Esophagus (tissue), 2 donors: ENCODE measurements around the gene ACOT7. TPM values are rescaled to one million over a fixed set of nuclear protein-coding genes. Genes with fewer than 3 reads are reported as not detected.
A peak's percentile ranks its signal among the peaks of the same experiment; 100 is the strongest.

Experiments used
- H3K27ac ChIP-seq, 2 donors: one replicate each; pipeline ENCODE4 v1.5.1; 2013; ENCODE audit warnings: low read depth in 2 of 2, mild to moderate bottlenecking in 2 of 2, inconsistent platforms in 1 of 2, low read length in 1 of 2, moderate library complexity in 1 of 2
- H3K27me3 ChIP-seq, 2 donors: one replicate each; pipeline ENCODE4 v1.6.1; 2013; ENCODE audit warnings: low read length in 2 of 2, control low read depth in 1 of 2, mild to moderate bottlenecking in 1 of 2; ENCODE audit not compliant: insufficient read depth in 2 of 2, control insufficient read depth in 1 of 2
- H3K36me3 ChIP-seq, 2 donors: one replicate each; pipeline ENCODE4 v1.6.1; 2013; ENCODE audit warnings: low read length in 1 of 2; ENCODE audit not compliant: control insufficient read depth in 2 of 2, insufficient read depth in 2 of 2
- H3K4me1 ChIP-seq, 2 donors: one replicate each; pipeline ENCODE4 v1.6.1; 2013; ENCODE audit warnings: low read length in 1 of 2; ENCODE audit not compliant: control insufficient read depth in 2 of 2, insufficient read depth in 2 of 2
- H3K4me3 ChIP-seq, 2 donors: one replicate each; pipeline ENCODE4 v1.5.1; 2013; ENCODE audit warnings: low read length in 2 of 2, mild to moderate bottlenecking in 2 of 2, low read depth in 1 of 2, moderate library complexity in 1 of 2
- H3K9me3 ChIP-seq, 2 donors: one replicate each; pipeline ENCODE4 v1.6.1; 2013; ENCODE audit warnings: mild to moderate bottlenecking in 2 of 2, low read depth in 1 of 2, low read length in 1 of 2, moderate library complexity in 1 of 2; ENCODE audit not compliant: control insufficient read depth in 2 of 2, insufficient read depth in 1 of 2
- WGBS, 2 donors: extraction: QIAGEN DNeasy Blood & Tissue Kit; methylation state at CpG; one replicate each; pipeline ENCODE4 v1.1.7; 2013; 5-methylcytosine and 5-hydroxymethylcytosine counted together
- polyA plus RNA-seq, 2 donors: library from polyadenylated mRNA; stranded (reverse); fragments of 200-250 nt; gene quantifications; one replicate each; pipeline ENCODE4 v1.2.3, GENCODE V29; 2013
- donor health status: healthy with polysubstance abuse.
- donor health status: Bipolar disorder and iron deficiency.

ACOT7 gene
- polyA plus RNA-seq, 2 donors = 12.3 to 39.7 TPM

- Histone ChIP-seq H3K4me1 (peaks cover 4 to 19% of the 10 kb centered on the region in 2 donors), H3K36me3 (no peaks in the 10 kb centered on the region), H3K27me3 (no peaks in the 10 kb centered on the region), H3K4me3 (peak overlapping the region; percentile 27 to 63), H3K27ac (no peak overlapping the region), H3K9me3 (no peaks in the 10 kb centered on the region)
- WGBS, 2 donors = 59 to 60% methylated on average over 8 of the region's 8 CpGs
Measured at GRCh38 chr1:6417961-6418667, 24.5 kb upstream of the ACOT7 start.

- Histone ChIP-seq H3K36me3 (no peaks in the 10 kb centered on the region), H3K9me3 (no peaks in the 10 kb centered on the region), H3K27ac (peak overlapping the region in 1 of 2 donors; percentile 23), H3K27me3 (no peaks in the 10 kb centered on the region), H3K4me3 (no peak overlapping the region), H3K4me1 (peaks cover 4 to 16% of the 10 kb centered on the region in 2 donors)
- 65 to 79% methylated on average over 5 of the region's 5 CpGs for whole genome bisulfite sequencing, 2 donors
Measured at GRCh38 chr1:6416906-6417305, 23.3 kb upstream of the ACOT7 start.

GRCh38 chr1:6416295-6416656 is 22.7 kb upstream of the ACOT7 start:
- Histone ChIP-seq H3K9me3 (no peaks in the 10 kb centered on the region), H3K36me3 (no peaks in the 10 kb centered on the region), H3K4me3 (no peak overlapping the region), H3K27ac (no peak overlapping the region), H3K4me1 (peaks cover 4 to 16% of the 10 kb centered on the region in 2 donors), H3K27me3 (no peaks in the 10 kb centered on the region)
- WGBS, 2 donors = 78 to 83% methylated on average over 8 of the region's 8 CpGs

GRCh38 chr1:6414881-6415626 is 21.5 kb upstream of the ACOT7 start:
- H3K27ac ChIP-seq = peak overlapping the region; percentile 73 to 93
- H3K27me3 ChIP-seq = no peaks in the 10 kb centered on the region
- WGBS, 2 donors = 37 to 43% methylated on average over 17 of the region's 17 CpGs

GRCh38 chr1:6414443-6414844 is 20.9 kb upstream of the ACOT7 start:
- Histone ChIP-seq H3K9me3 (no peaks in the 10 kb centered on the region), H3K4me3 (no peak overlapping the region), H3K36me3 (no peaks in the 10 kb centered on the region), H3K4me1 (peaks cover 0 to 5% of the 10 kb centered on the region in 2 donors), H3K27me3 (no peaks in the 10 kb centered on the region), H3K27ac (peak overlapping the region; percentile 73 to 93)
- 6% methylated on average over 15 of the region's 15 CpGs for WGBS, 2 donors

More at GRCh38 chr1:6414881-6415626, 21.5 kb upstream of the ACOT7 start:
- Histone ChIP-seq H3K4me3 (no peak overlapping the region), H3K4me1 (peaks cover 0 to 7% of the 10 kb centered on the region in 2 donors), H3K36me3 (no peaks in the 10 kb centered on the region), H3K9me3 (no peaks in the 10 kb centered on the region)

GRCh38 chr1:6412896-6413295 is 19.3 kb upstream of the ACOT7 start:
- Histone ChIP-seq H3K36me3 (no peaks in the 10 kb centered on the region), H3K4me1 (peaks cover 0 to 3% of the 10 kb centered on the region in 2 donors), H3K9me3 (no peaks in the 10 kb centered on the region), H3K4me3 (no peak overlapping the region), H3K27me3 (no peaks in the 10 kb centered on the region), H3K27ac (peak overlapping the region; percentile 60 to 70)
- 36 to 41% methylated on average over 6 of the region's 6 CpGs for WGBS, 2 donors

- H3K9me3 ChIP-seq = no peaks in the 10 kb centered on the region
- 85 to 90% methylated on average over 13 of the region's 13 CpGs for WGBS, 2 donors
- H3K36me3 ChIP-seq = no peaks in the 10 kb centered on the region
- H3K27ac ChIP-seq = no peak overlapping the region
- H3K27me3 ChIP-seq = no peaks in the 10 kb centered on the region
- no peak overlapping the region for H3K4me3 ChIP-seq
- H3K4me1 ChIP-seq = peaks cover 0 to 3% of the 10 kb centered on the region in 2 donors
Measured at GRCh38 chr1:6410248-6410893, 16.8 kb upstream of the ACOT7 start.

GRCh38 chr1:6409733-6410132 is 16.2 kb upstream of the ACOT7 start:
- WGBS, 2 donors = 89 to 92% methylated on average over 6 of the region's 6 CpGs
- no peak overlapping the region for H3K27ac ChIP-seq
- no peaks in the 10 kb centered on the region for H3K27me3 ChIP-seq
- no peaks in the 10 kb centered on the region for H3K36me3 ChIP-seq
- H3K9me3 ChIP-seq = no peaks in the 10 kb centered on the region
- H3K4me1 ChIP-seq = peaks cover 0 to 3% of the 10 kb centered on the region in 2 donors
- H3K4me3 ChIP-seq = no peak overlapping the region

- H3K27ac ChIP-seq = no peak overlapping the region
- H3K27me3 ChIP-seq = no peaks in the 10 kb centered on the region
- H3K9me3 ChIP-seq = no peaks in the 10 kb centered on the region
- WGBS, 2 donors = 90 to 92% methylated on average over 4 of the region's 4 CpGs
- H3K4me3 ChIP-seq = no peak overlapping the region
- H3K36me3 ChIP-seq = no peaks in the 10 kb centered on the region
- no peaks in the 10 kb centered on the region for H3K4me1 ChIP-seq
Measured at GRCh38 chr1:6409053-6409452, 15.5 kb upstream of the ACOT7 start.
